ENCODE data around the gene GGTLC2.
A peak's percentile ranks its signal among the peaks of the same experiment; 100 is the strongest.

The GGTLC2 gene

DNA sequence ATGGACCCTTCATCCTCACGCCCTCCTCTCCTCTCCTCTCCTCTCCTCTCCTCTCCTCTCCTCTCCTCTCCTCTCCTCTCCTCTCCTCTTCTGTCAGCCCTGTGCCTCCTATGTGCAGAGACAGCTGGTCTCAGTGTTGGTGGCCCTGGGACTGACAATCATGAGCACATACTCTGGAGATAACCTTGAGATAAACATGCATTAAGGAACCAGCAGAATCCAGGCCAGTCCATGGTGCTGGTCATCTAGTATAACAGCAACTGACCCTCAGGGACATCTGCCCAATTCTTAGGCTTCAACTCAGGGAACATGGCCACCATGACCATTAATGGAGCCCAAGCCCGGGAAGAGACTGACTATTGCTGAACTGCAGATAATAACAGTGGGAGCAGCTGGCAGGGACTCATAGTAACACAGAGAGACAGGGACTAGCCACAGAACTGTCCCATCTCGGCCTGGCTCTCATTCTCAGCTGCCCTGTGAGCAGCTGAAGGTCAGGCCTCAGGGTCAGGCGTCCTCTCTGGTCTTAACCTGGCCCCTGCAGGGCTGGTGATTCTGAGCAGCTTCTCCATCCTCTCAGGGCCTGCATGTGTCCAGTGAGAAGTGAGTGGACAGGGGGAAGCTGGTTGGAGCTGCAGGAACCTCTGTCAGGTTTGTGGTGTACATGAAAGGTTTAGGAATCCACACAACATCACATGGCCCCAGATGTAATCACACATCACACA is 45.4 kb downstream of the GGTLC2 start:
- TF ChIP-seq POLR2A (IDR thresholded peaks at IDR 0.05; ENCODE audit: low read length), result no peak
- no peak for TF ChIP-seq GATA1 (IDR thresholded peaks at IDR 0.05; ENCODE audit: low read depth, low read length)
- DNase-seq, result no peak

DNA sequence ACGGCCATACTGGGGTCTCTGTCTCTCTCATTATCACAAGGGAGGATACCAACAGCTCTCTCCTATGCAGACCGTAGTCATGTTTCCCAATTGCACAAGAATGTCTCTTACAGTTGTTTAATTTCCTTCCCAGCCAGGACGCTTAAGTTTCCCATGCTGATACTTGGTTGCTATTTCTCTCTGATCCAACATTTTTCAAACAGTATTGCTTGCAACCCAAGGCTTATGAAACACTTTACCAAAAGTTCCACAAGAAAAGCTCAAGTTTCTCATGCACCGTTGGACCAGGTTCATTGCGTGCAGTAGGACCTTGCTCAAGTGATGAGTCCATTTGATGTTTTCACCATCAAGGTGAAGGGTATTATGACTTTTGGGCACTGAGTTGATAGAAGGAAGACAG is 46.6 kb downstream of the GGTLC2 start:
- TF ChIP-seq GATA1 (IDR thresholded peaks at IDR 0.05; ENCODE audit: low read depth, low read length) (no peak), POLR2A (IDR thresholded peaks at IDR 0.05; ENCODE audit: low read length) (no peak)
- DNase-seq, result no peak

- TF ChIP-seq GATA1 (IDR thresholded peaks at IDR 0.05; ENCODE audit: low read depth, low read length) (no peak), POLR2A (IDR thresholded peaks at IDR 0.05; ENCODE audit: low read length) (no peak)
- no peak for DNase-seq
Observed at GRCh38 chr22:22691716-22692701, 47.6 kb downstream of the GGTLC2 start.

- no peak for TF ChIP-seq POLR2A (IDR thresholded peaks at IDR 0.05; ENCODE audit: low read length)
- no peak for TF ChIP-seq GATA1 (IDR thresholded peaks at IDR 0.05; ENCODE audit: low read depth, low read length)
- DNase-seq, result peak; percentile 7 to 36
Observed at GRCh38 chr22:22692707-22693530, 48.5 kb downstream of the GGTLC2 start.

DNA sequence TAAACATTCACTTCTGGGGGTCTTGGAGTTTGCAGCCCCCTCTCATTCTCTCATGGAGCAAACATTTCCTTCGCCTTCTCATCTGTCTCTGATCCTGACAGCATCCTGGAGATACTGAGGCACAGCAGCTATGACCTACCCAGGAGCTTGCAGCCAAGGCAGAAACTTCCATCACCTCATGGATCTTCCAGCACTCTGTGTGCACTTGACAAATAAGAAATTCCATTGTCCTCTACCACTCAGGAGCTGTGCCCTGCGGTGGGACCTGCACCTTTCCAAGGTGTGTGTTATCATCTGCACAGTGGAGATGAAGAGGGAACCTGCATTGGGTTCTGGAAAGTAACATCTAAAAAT is 49.1 kb downstream of the GGTLC2 start:
- TF ChIP-seq POLR2A (IDR thresholded peaks at IDR 0.05; ENCODE audit: low read length), result no peak
- TF ChIP-seq GATA1 (IDR thresholded peaks at IDR 0.05; ENCODE audit: low read depth, low read length), result no peak
- DNase-seq, result no peak

DNA sequence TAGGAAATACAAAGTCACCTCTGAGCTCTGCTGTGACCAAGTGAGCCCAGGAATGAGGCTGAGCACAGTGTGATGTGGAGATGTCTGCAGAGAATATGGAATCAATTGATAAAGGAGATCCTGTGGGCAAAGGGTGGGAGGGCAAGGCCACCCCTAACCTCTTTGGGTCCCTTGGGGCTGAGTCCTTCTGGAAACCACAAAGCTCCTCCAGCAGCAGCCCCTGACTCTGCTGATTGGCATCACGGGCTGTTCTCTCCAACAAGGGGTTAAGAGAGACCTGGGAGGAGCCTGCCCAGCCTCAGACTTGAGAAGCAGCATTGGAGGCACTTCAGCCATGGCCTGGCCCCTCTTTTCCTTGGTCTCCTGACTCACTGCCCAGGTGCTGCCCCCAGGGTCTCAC is 49.7 kb downstream of the GGTLC2 start:
- TF ChIP-seq POLR2A (IDR thresholded peaks at IDR 0.05; ENCODE audit: low read length) (no peak), GATA1 (IDR thresholded peaks at IDR 0.05; ENCODE audit: low read depth, low read length) (no peak)
- DNase-seq, result no peak

DNA sequence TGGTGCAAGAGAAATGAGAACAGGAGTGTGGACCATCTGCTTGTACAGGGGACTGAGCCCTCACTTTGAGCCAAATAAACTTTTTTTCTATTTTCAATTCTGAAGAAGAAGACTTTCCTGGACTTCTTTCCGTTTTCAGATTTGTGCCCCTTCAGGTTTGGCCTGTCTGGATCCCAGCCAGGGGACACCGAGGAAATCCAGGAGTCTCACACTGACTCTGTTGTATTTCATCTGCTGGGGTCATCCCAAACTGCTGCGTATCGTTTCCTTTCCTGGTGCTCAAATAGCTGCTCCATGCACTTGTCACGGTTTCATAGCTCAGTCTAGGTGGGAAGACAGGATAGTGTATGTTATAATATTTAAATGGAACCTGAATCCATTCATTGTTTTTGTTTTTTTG is 51.7 kb downstream of the GGTLC2 start:
- no peak for TF ChIP-seq GATA1 (IDR thresholded peaks at IDR 0.05; ENCODE audit: low read depth, low read length)
- no peak for TF ChIP-seq POLR2A (IDR thresholded peaks at IDR 0.05; ENCODE audit: low read length)
- DNase-seq, result no peak

All from erythroblast (primary cell).